GM19438 (cell line): Measurements from ENCODE around the gene TMEM161A.

Experiments
- ATAC-seq: cut with Tn5 transposase; IDR thresholded peaks from one replicate; pipeline ENCODE4 v1.9.1; 2021; ENCODE audit warnings: low read depth; ENCODE audit not compliant: unreplicated experiment

TMEM161A gene

GRCh38 chr19:19098703-19099632 is 39.3 kb downstream of the TMEM161A start:
- ATAC-seq: no peak

DNA sequence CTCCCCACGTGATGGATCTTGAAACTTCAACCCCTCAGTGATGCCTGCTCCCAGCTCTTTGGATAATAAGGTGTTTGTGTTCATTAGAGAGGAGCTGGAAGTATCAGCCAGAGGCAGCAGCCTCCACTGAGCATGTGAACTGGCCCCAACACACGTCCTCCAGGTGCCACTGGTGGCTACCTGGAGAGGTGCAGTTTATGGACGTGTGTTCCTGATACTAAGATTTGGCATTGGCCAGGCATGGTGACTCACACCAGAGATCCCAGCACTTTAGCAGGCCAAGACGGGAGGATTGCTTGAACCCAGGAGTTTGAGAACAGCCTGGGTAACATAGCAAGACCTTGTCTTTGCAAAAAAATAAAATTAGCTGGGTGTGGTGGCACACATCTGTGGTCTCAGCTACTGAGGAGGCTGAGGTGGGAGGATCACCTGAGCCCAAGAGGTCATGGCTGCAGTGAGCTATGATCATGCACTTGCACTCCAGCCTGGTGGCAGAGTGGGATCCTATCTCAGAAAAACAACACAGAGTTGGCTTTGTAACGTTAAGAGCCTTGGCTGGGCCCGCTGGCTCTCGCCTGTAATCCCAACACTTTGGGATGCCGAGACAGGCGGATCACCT is 40.1 kb downstream of the TMEM161A start:
- ATAC-seq: no peak

DNA sequence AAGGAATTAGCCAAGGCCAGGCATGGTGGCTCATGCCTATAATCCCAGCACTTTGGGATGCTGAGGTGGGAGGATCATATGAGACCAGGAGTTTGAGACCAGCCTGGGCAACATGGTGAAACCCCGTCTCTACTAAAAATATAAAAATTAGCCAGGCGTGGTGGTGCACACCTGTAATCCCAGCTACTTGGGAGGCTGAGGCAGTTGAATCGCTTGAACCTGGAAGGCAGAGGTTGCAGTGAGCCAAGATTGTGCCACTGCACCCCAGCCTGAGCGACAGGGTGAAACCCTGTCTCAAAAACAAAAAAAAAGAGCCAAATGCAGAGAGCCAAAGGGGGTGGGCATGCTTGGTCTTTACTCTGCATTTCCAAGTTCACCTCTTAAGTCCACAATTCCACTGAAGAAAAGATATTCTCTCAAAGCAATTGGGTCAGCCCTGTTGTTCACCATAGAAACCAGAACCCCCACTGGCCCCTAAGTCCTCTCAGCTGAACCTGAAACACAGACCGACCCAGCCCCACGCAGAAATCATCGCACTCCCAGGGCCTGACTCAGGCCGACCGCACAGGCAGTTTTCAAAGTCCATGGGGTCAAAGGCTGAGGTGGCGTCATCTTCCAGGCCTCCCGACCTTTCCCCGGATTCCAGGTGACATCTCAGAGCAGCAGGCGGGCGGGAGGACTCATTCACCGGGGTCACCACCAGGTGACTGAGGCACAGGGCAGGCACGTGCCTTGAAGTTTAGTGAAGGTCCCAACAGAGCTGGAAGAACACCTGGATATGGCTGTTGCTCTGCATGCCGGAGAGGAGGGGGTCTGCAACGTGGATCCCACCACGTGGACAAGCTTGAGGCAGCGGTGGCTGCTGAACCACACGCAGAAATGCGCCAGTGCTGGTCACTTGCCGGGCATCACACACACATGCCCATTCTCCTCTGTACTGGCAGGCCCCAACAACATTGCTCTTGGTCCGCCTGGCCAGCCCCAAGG is 41.3 kb downstream of the TMEM161A start:
- ATAC-seq: no peak

DNA sequence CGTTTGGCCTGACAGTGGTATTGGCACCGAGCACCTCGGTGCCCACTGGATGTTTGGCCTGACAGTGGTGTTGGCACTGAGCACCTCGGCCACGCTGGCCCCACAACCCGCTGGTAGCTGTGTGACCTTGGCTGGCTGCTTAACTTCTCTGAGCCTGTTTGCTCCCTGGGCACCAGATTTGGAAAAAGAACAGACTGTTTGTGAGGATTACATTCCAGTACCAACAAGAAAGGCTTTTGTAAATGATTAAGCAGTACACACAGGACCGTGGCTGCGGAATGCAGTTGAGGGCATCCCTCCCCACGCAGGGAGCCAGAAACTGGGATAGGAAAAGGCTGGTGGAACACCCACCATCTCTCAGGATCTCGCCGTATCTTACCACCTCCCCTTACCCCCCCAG is 42.6 kb downstream of the TMEM161A start:
- no peak for ATAC-seq

GRCh38 chr19:19094513-19094912 is 43.8 kb downstream of the TMEM161A start:
- no peak for ATAC-seq

DNA sequence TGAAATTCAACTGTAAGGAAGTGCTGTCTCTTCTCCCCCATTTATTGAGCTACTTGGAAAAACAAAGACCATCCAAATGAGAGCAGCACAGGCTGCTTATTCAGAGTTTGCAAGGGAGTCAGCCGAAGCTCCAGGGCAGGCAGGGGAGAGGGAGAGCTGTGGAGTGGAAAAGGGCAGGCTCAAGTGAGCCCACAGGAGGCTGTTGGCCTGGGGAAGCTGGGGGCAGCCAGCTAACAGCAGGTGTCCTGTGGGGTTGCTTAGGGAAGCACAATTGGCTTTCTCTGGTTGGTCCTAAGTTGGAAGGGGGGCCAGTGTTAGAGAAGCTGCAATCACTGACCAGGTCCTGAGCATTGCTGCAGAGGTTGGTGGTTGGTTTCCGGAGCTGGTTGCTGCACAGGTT is 50.6 kb downstream of the TMEM161A start:
- ATAC-seq: no peak

DNA sequence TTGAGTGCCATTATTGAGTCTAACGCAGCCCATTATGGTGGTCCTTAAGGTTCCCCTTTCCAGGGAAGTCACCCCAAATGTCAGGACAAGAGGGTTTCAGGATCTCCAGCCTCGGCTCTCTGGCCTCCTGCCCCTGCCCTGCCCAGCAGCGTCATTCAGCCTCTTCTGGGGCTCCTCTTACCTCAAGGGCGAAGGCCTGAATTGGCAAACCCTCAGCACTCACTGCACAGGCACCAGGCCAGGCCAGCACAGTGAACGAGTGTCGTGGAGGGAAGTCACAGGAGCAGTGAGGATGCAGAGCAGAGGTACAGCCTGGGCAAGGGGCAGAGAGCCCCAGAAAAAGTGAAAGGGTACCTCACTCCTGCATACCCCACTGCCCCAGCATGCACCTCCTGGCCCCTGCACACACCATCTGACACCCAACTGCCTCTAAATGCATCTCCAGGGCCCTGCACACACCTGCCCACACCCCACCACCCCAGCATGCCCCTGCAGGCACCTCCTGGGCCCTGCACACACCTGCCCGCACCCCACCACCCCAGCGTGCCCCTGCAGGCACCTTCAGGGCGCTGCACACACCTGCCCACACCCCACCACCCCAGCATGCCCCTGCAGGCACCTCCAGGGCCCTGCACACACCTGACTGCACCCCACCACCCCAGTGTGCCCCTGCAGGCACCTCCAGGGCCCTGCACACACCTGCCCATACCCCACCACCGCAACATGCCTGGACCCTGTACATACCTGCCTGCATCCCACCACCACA is 54.7 kb downstream of the TMEM161A start:
- no peak for ATAC-seq

- ATAC-seq: no peak
These were observed 56.6 kb downstream of the TMEM161A start for GRCh38 chr19:19081642-19082151.

DNA sequence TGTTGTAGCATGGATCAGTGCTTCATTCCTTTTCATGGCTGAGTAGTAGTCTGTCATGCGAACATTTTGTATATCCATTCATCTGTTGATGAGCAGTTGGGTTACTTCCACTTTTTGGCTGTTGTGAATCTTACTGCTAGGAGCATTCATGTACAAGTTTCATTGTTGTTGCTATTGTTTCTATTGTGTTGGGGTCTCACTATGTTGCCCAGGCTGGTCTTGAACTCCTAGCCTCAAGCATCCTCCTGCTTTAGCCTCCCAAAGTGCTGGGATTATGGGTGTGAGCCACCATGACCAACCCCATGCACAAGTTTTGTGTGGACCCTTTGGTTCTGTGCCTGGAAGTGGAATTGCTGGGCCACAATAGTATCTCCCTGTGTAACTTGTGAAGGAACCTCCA is 58.7 kb downstream of the TMEM161A start:
- ATAC-seq: no peak

DNA sequence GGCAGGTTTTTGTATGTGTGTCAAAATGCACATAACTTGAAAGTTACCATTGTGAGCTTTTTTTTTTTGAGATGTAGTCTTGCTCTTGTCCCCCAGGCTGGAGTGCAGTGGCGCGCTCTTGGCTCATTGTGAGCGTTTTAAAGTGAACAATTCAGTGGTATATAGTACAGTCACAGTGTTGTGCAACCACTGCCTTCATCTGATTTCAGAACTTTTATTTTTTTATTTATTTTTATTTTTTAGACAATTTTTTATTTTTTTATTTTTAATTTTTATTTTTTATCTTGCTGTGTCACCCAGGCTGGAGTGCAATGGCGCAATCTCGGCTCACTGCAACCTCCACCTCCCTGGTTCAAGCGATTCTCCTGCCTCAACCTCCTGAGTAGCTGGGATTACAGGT is 59.5 kb downstream of the TMEM161A start:
- ATAC-seq: no peak

DNA sequence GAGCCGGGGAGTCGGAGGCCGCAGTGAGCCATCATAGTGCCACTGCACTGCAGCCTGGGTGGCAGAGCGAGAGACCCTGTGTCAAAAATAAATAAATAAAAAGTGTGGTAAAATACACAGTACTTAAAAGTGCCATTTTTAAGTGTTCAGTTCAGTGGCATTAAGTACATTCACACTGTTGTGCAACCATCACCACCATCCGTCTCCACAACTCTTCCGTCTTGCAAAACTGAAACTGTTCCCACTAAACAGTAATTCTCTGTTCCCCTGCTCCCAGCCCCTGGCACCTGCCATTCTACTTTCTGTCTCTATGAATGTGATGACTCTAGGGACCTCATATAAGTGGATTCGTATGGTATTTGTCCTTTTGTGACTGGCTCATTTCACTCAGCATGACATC is 61.2 kb downstream of the TMEM161A start:
- ATAC-seq: no peak

DNA sequence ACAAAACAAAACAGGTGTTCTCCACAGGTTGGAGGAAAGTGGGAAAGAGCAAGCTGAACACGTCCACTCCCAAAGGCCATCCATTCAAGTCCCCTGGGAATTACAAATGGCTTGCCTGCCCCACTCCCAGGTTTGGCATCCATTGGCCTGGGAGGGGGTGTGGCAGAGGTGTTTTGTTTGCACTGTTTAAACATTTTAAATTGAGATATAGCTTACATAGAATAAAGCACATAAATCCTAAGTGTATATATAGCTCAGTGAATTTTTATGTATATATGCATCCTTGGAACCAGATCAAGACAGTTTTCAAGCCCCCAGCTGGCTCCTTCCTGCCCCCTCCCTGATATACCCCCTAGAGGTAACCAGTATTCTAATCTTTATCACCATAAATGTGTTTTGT is 61.8 kb downstream of the TMEM161A start:
- ATAC-seq: no peak

GRCh38 chr19:19075126-19075525 is 63.2 kb downstream of the TMEM161A start:
- no peak for ATAC-seq

GRCh38 chr19:19074196-19074882 is 63.9 kb downstream of the TMEM161A start:
- ATAC-seq: no peak

- no peak for ATAC-seq
These were observed 66.4 kb downstream of the TMEM161A start for GRCh38 chr19:19071897-19072296.
